B cell (primary cell): ENCODE results near the gene ALS2CL. TPM values are rescaled to one million over a fixed set of nuclear protein-coding genes. Genes with fewer than 3 reads are reported as not detected.

Experiments used
- ATAC-seq: fragments of 200-7000 bp; cut with Tn5 transposase; one replicate; pipeline ENCODE4 v1.10.0; 2021; ENCODE audit warnings: low read depth, mild to moderate bottlenecking, moderate number of reproducible peaks, moderate library complexity
- CTCF ChIA-PET: fragments of 350-600 bp; sonication (Branson Sonifier 250); formaldehyde crosslinking; loops from one replicate; lab custom pipeline; 2021; ENCODE audit warnings: antibody characterized with exemption, inconsistent platforms; lab: Charles Lee
- POLR2A ChIA-PET: fragments of 350-600 bp; sonication (Branson Sonifier 250); formaldehyde crosslinking; loops from one replicate; lab custom pipeline; 2021; ENCODE audit warnings: antibody characterized with exemption; lab: Charles Lee
- DNase-seq: peaks from one replicate; pipeline ENCODE4 v3.0.0; 2013
- H2AFZ ChIP-seq: 2 replicates; pipeline ENCODE4 v1.6.1; 2012; ENCODE audit warnings: mild to moderate bottlenecking, low read depth, low read length; ENCODE audit not compliant: insufficient read depth, poor library complexity, severe bottlenecking
- H3K27ac ChIP-seq, 2 donors: 1 replicate in 1 of 2; 2 replicates in 1 of 2; pipeline ENCODE4 v1.5.1; 2012 to 2013; ENCODE audit warnings: low read length in 2 of 2, mild to moderate bottlenecking in 2 of 2, moderate library complexity in 1 of 2
- H3K27me3 ChIP-seq, 4 experiments: fragments of 200-600 bp in 1 of 4; sonication (generic) in 1 of 4; replicated peaks in 1 of 4; 1 replicate in 2 of 4; 2 replicates in 2 of 4; pipeline versions ENCODE4 v1.6.1 to v1.7.0; 2013 to 2016; ENCODE audit warnings: low read length in 3 of 4, mild to moderate bottlenecking in 2 of 4, mixed read lengths in 1 of 4, moderate library complexity in 1 of 4; ENCODE audit not compliant: insufficient read depth in 4 of 4, control insufficient read depth in 3 of 4; ENCODE audit errors: control extremely low read depth in 1 of 4
- H3K36me3 ChIP-seq, 2 experiments: replicated peaks in 1 of 2; 1 replicate in 1 of 2; 2 replicates in 1 of 2; pipeline versions ENCODE4 v1.6.1 to v1.7.1; 2013; ENCODE audit warnings: low read length in 1 of 2; ENCODE audit not compliant: insufficient read depth in 2 of 2, control insufficient read depth in 1 of 2; ENCODE audit errors: control extremely low read depth in 1 of 2, extremely low read depth in 1 of 2
- H3K4me1 ChIP-seq, 2 donors: fragments of 200-600 bp in 1 of 2; sonication (generic) in 1 of 2; 1 replicate in 1 of 2; 2 replicates in 1 of 2; pipeline versions ENCODE4 v1.5.1 to v1.6.1; 2013 to 2017; ENCODE audit warnings: low read length in 2 of 2; ENCODE audit not compliant: control insufficient read depth in 2 of 2, insufficient read depth in 2 of 2
- H3K4me2 ChIP-seq: replicated peaks from 2 replicates; pipeline ENCODE3; 2012; ENCODE audit warnings: mild to moderate bottlenecking, low read depth, low read length; ENCODE audit not compliant: poor library complexity, severe bottlenecking
- H3K4me3 ChIP-seq, 5 experiments: fragments of 200-600 bp in 1 of 5; sonication (generic) in 1 of 5; 1 replicate in 3 of 5; 2 replicates in 2 of 5; pipeline versions ENCODE4 v1.5.1 to v1.7.0; 2011 to 2016; ENCODE audit warnings: low read length in 4 of 5, mild to moderate bottlenecking in 4 of 5, low read depth in 2 of 5, control low read depth in 1 of 5, moderate library complexity in 1 of 5; ENCODE audit not compliant: insufficient read depth in 1 of 5; ENCODE audit errors: control extremely low read depth in 1 of 5, extremely low read depth in 1 of 5
- H3K79me2 ChIP-seq: fragments of 200-600 bp; sonication (generic); one replicate; pipeline ENCODE4 v1.6.0; 2016; ENCODE audit warnings: low read length; ENCODE audit not compliant: control insufficient read depth, insufficient read depth
- H3K9ac ChIP-seq: fragments of 200-600 bp; sonication (generic); 2 replicates; pipeline ENCODE4 v1.6.1; 2017; ENCODE audit warnings: mild to moderate bottlenecking, low read length, moderate library complexity
- H3K9me3 ChIP-seq, 3 donors: one replicate each; pipeline versions ENCODE4 v1.6.1 to v1.7.1; 2013; ENCODE audit warnings: low read length in 2 of 3; ENCODE audit not compliant: control insufficient read depth in 2 of 3, insufficient read depth in 1 of 3; ENCODE audit errors: control extremely low read depth in 1 of 3
- H4K20me1 ChIP-seq: 2 replicates; pipeline ENCODE4 v1.6.0; 2012; ENCODE audit warnings: mild to moderate bottlenecking, low read length; ENCODE audit not compliant: insufficient read depth, control insufficient read depth, poor library complexity, severe bottlenecking
- H3K27ac Mint-ChIP-seq: one replicate; pipeline ENCODE4 v1.8.0; 2021; ENCODE audit warnings: mixed read lengths
- H3K27me3 Mint-ChIP-seq: one replicate; pipeline ENCODE4 v1.8.0; 2021; ENCODE audit warnings: mixed read lengths
- H3K4me1 Mint-ChIP-seq: one replicate; pipeline ENCODE4 v1.8.0; 2021; ENCODE audit warnings: mixed read lengths
- H3K4me3 Mint-ChIP-seq: one replicate; pipeline ENCODE4 v1.8.0; 2021; ENCODE audit warnings: mixed read lengths
- H3K9me3 Mint-ChIP-seq: one replicate; pipeline ENCODE4 v1.8.0; 2022; ENCODE audit warnings: mixed read lengths; ENCODE audit not compliant: insufficient read depth
- CTCF ChIP-seq: fragments of 200-600 bp; IDR thresholded peaks from one replicate; pipeline ENCODE4 v1.8.0; 2022; ENCODE audit warnings: antibody characterized with exemption, mild to moderate bottlenecking
- EZH2 ChIP-seq: IDR thresholded peaks from 2 replicates; pipeline ENCODE4 v1.6.1; 2012; ENCODE audit warnings: borderline replicate concordance, low read depth, mild to moderate bottlenecking, moderate library complexity, low read length; ENCODE audit not compliant: insufficient read depth, poor library complexity, severe bottlenecking
- WGBS: methylation state at CpG from one replicate; pipeline ENCODE4 v1.1.5; 2013; ENCODE audit warnings: missing lambda C conversion rate; ENCODE audit not compliant: insufficient coverage; 5-methylcytosine and 5-hydroxymethylcytosine counted together
- intact Hi-C: fragments of 100-400 bp; cut with micrococcal nuclease; formaldehyde crosslinking; loops from one replicate; pipeline ENCODE4 v1.10.0; 2022
- polyA plus RNA-seq: library from polyadenylated mRNA; depleted of rRNA; stranded (reverse); fragments of >200 nt; gene quantifications from 2 replicates; pipeline ENCODE4 v1.2.3, GENCODE V29; 2012
- total RNA-seq, 2 donors: library from RNA; stranded (reverse); fragments of 120-200 nt in 1 of 2; gene quantifications; 1 replicate in 1 of 2; 2 replicates in 1 of 2; pipeline versions ENCODE4 v1.2.3 to v1.2.4, GENCODE V29; 2013 to 2022

ALS2CL gene
- total and polyA plus RNA-seq, 2 donors (not counting 1 experiment from before 2014, with no cell fraction given), result 0.22 to 0.30 TPM

GRCh38 chr3:46701181-46701939, 7.9 kb upstream of the ALS2CL start, which contains the start of gene TMIE:
Gene TMIE, plus strand, starts transcription at chr3:46701392. Its CDS starts 96 bp downstream, at chr3:46701488.
- WGBS, result 12% methylated on average over 50 of the region's 51 CpGs

More at GRCh38 chr3:46701181-46701939, 7.9 kb upstream of the ALS2CL start, which contains the start of gene TMIE:
- Mint-ChIP-seq H3K27me3 (peaks cover 16% of the 10 kb centered on the region), H3K4me1 (peaks cover 4% of the 10 kb centered on the region), H3K9me3 (no peaks in the 10 kb centered on the region), H3K4me3 (no peak within 1 kb of the TSS), H3K27ac (no peak within 1 kb of the TSS)
- intact Hi-C loops, result no loop called here
- ChIA-PET POLR2A (no interaction called here), CTCF (interaction anchor here (1.1 to 2.1 kb wide), 3 partner anchors 9 to 213 kb away, joined by 3 to 7 read pairs (median 3); no protein-coding TSS in a partner anchor)
- Histone ChIP-seq H3K27me3 (peaks cover 0 to 36% (median 12%) of the 10 kb centered on the region in 4 experiments), H3K4me1 (peaks cover 3 to 8% of the 10 kb centered on the region in 2 donors), H3K9ac (peak within 1 kb of the TSS; percentile 23), H3K36me3 (no peaks in the 10 kb centered on the region), H3K79me2 (no peaks in the 10 kb centered on the region), H3K4me2 (peak within 1 kb of the TSS; percentile 72), H3K27ac (no peak within 1 kb of the TSS), H3K4me3 (peak within 1 kb of the TSS in 1 of 5 experiments; percentile 29), H2AFZ (peak within 1 kb of the TSS; percentile 64), H3K9me3 (no peaks in the 10 kb centered on the region), H4K20me1 (no peaks in the 10 kb centered on the region)
- DNase-seq (no peak), ATAC-seq (no peak)
- TF ChIP-seq CTCF (no peak), EZH2 (no peak)
